Thyroid gland (tissue), 4 donors: ENCODE measurements around the gene MIGA2.

Experiments used
- CTCF ChIP-seq, 6 experiments: fragments of 200-600 bp in 3 of 6; fragments of 450-650 bp in 3 of 6; sonication (generic) in 3 of 6; IDR thresholded peaks; one replicate each; pipeline ENCODE4 v1.5.1; 2016 to 2019; ENCODE audit warnings: antibody characterized with exemption in 6 of 6, mild to moderate bottlenecking in 2 of 6, inconsistent platforms in 1 of 6, moderate library complexity in 1 of 6
- POLR2A ChIP-seq, 2 donors: fragments of 450-650 bp; IDR thresholded peaks; one replicate each; pipeline ENCODE4 v1.6.1; 2017; ENCODE audit warnings: antibody characterized with exemption in 2 of 2, mild to moderate bottlenecking in 2 of 2, moderate library complexity in 1 of 2

DNA sequence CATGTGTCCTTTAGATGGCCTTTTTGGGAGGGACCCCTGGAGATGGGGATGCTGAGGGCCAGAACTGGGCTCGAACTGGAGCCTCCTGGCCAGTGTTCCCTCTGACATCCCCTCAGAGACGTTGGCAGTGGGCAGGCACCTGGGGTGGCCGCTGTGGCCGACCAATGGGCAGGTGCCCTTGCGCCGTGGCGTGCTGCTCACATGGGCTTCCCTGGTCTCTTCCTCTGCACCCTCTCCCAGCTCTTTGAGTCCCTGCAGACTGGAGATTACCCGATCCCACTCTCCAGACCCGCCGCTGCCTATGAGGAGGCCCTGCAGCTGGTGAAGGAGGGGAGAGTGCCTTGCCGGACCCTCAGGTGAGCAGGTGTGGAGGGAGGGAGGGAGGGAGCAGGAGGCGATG, 24.6 kb downstream of the MIGA2 start:
- no peak for TF ChIP-seq CTCF (IDR thresholded peaks at IDR 0.05)
- TF ChIP-seq POLR2A (IDR thresholded peaks at IDR 0.05), result no peak
